Upper lobe of left lung (tissue), 6 donors: Measurements from ENCODE around the gene CRB1. TPM values are rescaled to one million over a fixed set of nuclear protein-coding genes. Genes with fewer than 3 reads are reported as not detected.

Source experiments
- ATAC-seq, 2 donors: fragments of 200-7000 bp; cut with Tn5 transposase; one replicate each; pipeline ENCODE4 v1.9.1; 2022; ENCODE audit warnings: mild to moderate bottlenecking in 2 of 2, moderate library complexity in 2 of 2; ENCODE audit not compliant: low FRiP score in 2 of 2
- DNase-seq, 2 donors: peaks; one replicate each; pipeline ENCODE4 v3.0.0-alpha.2; 2019 to 2020
- H3K27ac ChIP-seq, 4 donors: fragments of 200-600 bp; sonication (generic); one replicate each; pipeline ENCODE4 v1.5.1; 2016 to 2019
- H3K27me3 ChIP-seq, 4 donors: fragments of 200-600 bp; sonication (generic); one replicate each; pipeline ENCODE4 v1.5.1; 2017 to 2019
- H3K36me3 ChIP-seq, 4 donors: fragments of 200-600 bp; sonication (generic); one replicate each; pipeline ENCODE4 v1.5.1; 2016 to 2019
- H3K4me1 ChIP-seq, 4 donors: fragments of 200-600 bp; sonication (generic); one replicate each; pipeline ENCODE4 v1.5.1; 2018 to 2019
- H3K4me3 ChIP-seq, 4 donors: fragments of 200-600 bp; sonication (generic); one replicate each; pipeline ENCODE4 v1.5.1; 2017 to 2019; ENCODE audit warnings: mild to moderate bottlenecking in 2 of 4, moderate library complexity in 1 of 4
- H3K9me3 ChIP-seq, 4 donors: fragments of 200-600 bp; sonication (generic); one replicate each; pipeline ENCODE4 v1.5.1; 2018 to 2019
- EP300 ChIP-seq, 4 donors: sonication (generic); formaldehyde crosslinking; IDR thresholded peaks; one replicate each; pipeline ENCODE4 v1.5.1; 2017; ENCODE audit warnings: antibody characterized with exemption in 4 of 4, control low read depth in 2 of 4
- POLR2A ChIP-seq, 4 donors: fragments of 450-650 bp; IDR thresholded peaks; one replicate each; pipeline ENCODE4 v1.5.1; 2016 to 2017; ENCODE audit warnings: antibody characterized with exemption in 4 of 4, mild to moderate bottlenecking in 2 of 4
- POLR2AphosphoS5 ChIP-seq, 2 donors: sonication (generic); formaldehyde crosslinking; IDR thresholded peaks; one replicate each; pipeline ENCODE4 v1.5.1; 2017; ENCODE audit warnings: antibody characterized with exemption in 2 of 2
- WGBS, 2 donors: methylation state at CpG; one replicate each; pipeline ENCODE4 v1.1.5; 2017 to 2018; 5-methylcytosine and 5-hydroxymethylcytosine counted together
- total RNA-seq, 6 donors: library from RNA; depleted of rRNA in 4 of 6; stranded (reverse); fragments of >200 nt in 4 of 6; gene quantifications; one replicate each; pipeline versions ENCODE4 v1.1.0 to v1.2.1, GENCODE V29; 2016 to 2021
- TF ChIP-seq, protein P1 (sequence below), 6 experiments: fragments of 450-650 bp in 4 of 6; fragments of 200-600 bp in 2 of 6; sonication (generic) in 2 of 6; IDR thresholded peaks; one replicate each; pipeline ENCODE4 v1.5.1; 2016 to 2019; ENCODE audit warnings: antibody characterized with exemption in 6 of 6
- donor health status: DM: no; HTN: no; CAD: no; lungs with moderate emphysema.
- donor health status: DM: no; HTN: yes; CAD: no; lungs with severe emphysema.

Gene CRB1
- total RNA-seq, 6 donors from 2014 or later, result 0.11 to 0.98 (median 0.15) TPM; not detected in 1

DNA sequence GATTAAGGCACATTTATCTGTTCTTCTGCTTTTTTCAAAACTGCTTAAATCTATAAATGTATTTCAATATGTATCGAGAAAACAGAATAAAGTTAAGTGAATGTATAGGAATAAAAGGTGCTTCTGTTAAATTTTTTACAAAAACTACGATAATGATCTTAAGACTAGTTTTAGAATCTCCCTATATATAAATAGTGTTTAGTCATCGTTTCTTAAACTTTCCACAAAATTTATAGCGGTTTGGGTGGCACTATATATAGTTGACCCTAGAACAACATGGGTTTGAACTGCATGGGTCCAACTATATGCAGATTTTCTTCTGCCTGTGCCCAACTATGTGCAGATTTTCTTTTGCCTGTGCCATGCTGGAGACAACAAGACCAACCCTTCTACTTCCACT, 125.7 kb downstream of the CRB1 start:
- TF ChIP-seq EP300 (IDR thresholded peaks at IDR 0.05), result no peak
- no peak for TF ChIP-seq POLR2A (IDR thresholded peaks at IDR 0.05)
- TF ChIP-seq, protein P1, sequence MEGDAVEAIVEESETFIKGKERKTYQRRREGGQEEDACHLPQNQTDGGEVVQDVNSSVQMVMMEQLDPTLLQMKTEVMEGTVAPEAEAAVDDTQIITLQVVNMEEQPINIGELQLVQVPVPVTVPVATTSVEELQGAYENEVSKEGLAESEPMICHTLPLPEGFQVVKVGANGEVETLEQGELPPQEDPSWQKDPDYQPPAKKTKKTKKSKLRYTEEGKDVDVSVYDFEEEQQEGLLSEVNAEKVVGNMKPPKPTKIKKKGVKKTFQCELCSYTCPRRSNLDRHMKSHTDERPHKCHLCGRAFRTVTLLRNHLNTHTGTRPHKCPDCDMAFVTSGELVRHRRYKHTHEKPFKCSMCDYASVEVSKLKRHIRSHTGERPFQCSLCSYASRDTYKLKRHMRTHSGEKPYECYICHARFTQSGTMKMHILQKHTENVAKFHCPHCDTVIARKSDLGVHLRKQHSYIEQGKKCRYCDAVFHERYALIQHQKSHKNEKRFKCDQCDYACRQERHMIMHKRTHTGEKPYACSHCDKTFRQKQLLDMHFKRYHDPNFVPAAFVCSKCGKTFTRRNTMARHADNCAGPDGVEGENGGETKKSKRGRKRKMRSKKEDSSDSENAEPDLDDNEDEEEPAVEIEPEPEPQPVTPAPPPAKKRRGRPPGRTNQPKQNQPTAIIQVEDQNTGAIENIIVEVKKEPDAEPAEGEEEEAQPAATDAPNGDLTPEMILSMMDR (IDR thresholded peaks at IDR 0.05), result no peak
- TF ChIP-seq POLR2AphosphoS5 (IDR thresholded peaks at IDR 0.05), result no peak
- H3K27me3 ChIP-seq, result no peaks in the 10 kb centered on the region
- no peaks in the 10 kb centered on the region for H3K9me3 ChIP-seq
- WGBS, 2 donors, result 93 to 95% methylated on average over 4 of the region's 4 CpGs
- no peak overlapping the region for H3K4me3 ChIP-seq
- ATAC-seq (no peak), DNase-seq (no peak)
- no peak overlapping the region for H3K27ac ChIP-seq
- H3K4me1 ChIP-seq, result no peaks in the 10 kb centered on the region
- H3K36me3 ChIP-seq, result no peaks in the 10 kb centered on the region

DNA sequence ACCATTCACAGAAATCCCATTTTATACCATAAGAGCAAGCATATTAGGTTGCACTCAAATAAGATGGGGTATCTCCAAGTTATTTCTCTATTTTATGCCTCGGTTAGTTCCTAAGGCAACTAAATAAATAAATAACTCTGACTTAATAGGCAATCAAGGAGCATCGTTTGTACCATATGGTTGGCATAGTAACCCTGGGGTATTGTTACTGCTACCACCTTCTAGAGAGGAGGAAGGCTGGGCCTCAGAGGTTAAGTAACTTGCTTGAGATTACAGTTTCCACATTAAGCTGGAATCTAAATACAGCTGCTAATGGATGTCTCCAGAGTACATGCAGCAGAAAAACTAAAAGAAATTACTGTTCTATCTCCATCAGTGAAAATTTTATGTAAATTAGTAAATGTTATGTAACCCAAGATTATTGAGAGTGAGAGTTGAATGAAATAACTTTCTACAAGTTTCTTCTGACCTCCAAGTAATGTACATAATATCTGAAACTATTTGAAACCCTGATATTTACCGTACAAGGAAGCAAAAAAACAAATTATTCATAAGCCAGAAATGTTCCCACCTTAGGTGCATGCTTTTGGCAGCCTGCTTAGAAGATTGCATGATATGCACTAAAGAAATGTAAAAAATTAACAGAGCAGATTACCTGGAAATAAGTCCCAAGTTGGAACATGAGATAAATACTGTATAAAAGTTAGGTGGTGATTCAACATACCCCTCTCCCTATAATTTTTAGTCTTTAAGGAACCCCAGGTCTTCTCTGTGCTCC, 127.0 kb downstream of the CRB1 start:
- TF ChIP-seq POLR2AphosphoS5 (IDR thresholded peaks at IDR 0.05) (no peak), POLR2A (IDR thresholded peaks at IDR 0.05) (no peak), EP300 (IDR thresholded peaks at IDR 0.05) (no peak)
- TF ChIP-seq, protein P1 (IDR thresholded peaks at IDR 0.05), result no peak
- ATAC-seq, result no peak
- Histone ChIP-seq H3K36me3 (no peaks in the 10 kb centered on the region), H3K9me3 (no peaks in the 10 kb centered on the region), H3K4me3 (no peak overlapping the region), H3K27me3 (no peaks in the 10 kb centered on the region), H3K4me1 (no peaks in the 10 kb centered on the region), H3K27ac (no peak overlapping the region)
- WGBS, 2 donors, result 67 to 74% methylated on average over 3 of the region's 3 CpGs
- DNase-seq, result no peak

DNA sequence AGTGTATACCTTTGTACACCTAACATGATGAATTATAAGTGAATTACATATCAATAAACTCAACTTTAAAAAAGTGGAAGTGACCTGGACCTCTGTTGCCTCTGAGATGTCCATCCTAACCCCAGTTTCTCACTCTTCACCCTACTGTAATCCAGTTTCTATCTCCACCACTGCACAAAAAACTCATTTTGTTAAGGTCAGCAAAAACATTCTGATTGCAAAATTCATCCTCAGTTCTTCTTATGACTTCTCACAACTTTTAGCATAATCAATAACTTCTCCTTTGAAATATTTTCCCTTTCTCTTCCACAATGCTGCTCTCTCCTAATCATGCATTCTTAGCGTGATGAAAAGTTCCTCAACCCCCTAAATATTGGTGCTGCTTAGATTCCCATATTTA, 129.8 kb downstream of the CRB1 start:
- TF ChIP-seq EP300 (IDR thresholded peaks at IDR 0.05), result no peak
- no peak for TF ChIP-seq POLR2AphosphoS5 (IDR thresholded peaks at IDR 0.05)
- TF ChIP-seq, protein P1 (IDR thresholded peaks at IDR 0.05), result no peak
- TF ChIP-seq POLR2A (IDR thresholded peaks at IDR 0.05), result no peak
- DNase-seq (no peak), ATAC-seq (no peak)
- 90 to 100% methylated on average over 1 of the region's 1 CpG for WGBS, 2 donors
- no peak overlapping the region for H3K4me3 ChIP-seq
- H3K36me3 ChIP-seq, result no peaks in the 10 kb centered on the region
- H3K4me1 ChIP-seq, result no peaks in the 10 kb centered on the region
- no peaks in the 10 kb centered on the region for H3K9me3 ChIP-seq
- no peaks in the 10 kb centered on the region for H3K27me3 ChIP-seq
- H3K27ac ChIP-seq, result no peak overlapping the region

DNA sequence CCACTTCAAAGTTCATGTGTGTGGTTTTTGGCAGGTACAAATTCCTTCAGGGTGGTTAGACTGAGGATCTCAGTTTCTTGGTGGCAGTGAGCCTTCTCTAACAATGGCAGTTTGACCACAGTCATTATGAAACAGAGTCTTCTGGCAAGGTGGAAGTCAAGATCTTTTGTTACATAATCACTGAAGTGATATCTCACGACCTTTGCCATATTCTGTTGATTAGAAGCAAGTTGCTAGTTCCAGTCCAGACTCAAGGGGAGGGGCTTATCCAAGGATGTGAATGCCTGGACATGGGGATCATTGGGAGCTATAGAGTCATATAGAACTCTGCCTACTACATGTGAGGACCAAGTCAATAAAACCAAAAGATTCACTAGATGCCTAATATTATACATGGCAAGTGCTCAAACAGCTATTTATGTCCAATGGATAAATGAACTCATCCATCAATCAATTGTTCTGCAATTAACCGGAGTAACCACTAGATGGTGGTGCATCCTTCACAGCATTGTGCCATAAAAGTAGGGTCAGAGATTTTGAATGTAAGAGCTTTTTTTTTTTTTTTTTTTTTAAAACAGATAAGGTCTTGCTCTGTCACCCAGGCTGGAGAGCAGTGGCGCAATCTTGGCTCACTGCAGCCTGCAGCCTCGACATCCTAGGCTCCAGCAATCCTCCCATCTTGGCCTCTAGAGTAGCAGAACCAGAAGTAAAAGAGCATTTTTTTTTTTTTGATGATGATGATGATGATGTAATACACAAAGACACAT, 131.9 kb downstream of the CRB1 start:
- H3K4me3 ChIP-seq, result no peak overlapping the region
- WGBS, 2 donors, result 20 to 27% methylated on average over 4 of the region's 4 CpGs
- H3K27ac ChIP-seq, result no peak overlapping the region
- H3K4me1 ChIP-seq, result no peaks in the 10 kb centered on the region
- ATAC-seq, result peak in 1 of 2 donors; percentile 44
- no peaks in the 10 kb centered on the region for H3K36me3 ChIP-seq
- TF ChIP-seq POLR2A (IDR thresholded peaks at IDR 0.05), result no peak
- TF ChIP-seq, protein P1 (IDR thresholded peaks at IDR 0.05), result peak in 3 of 6 experiments; percentile 9 to 22 (median 14)
- TF ChIP-seq POLR2AphosphoS5 (IDR thresholded peaks at IDR 0.05), result no peak
- no peak for TF ChIP-seq EP300 (IDR thresholded peaks at IDR 0.05)
- DNase-seq, result no peak
- H3K27me3 ChIP-seq, result no peaks in the 10 kb centered on the region
- H3K9me3 ChIP-seq, result no peaks in the 10 kb centered on the region
